Activated CD8-positive, alpha-beta memory T cell treated with anti-CD3 and anti-CD28 coated beads for 36 hours (primary cell): ENCODE measurements around the gene GNAO1. TPM values are rescaled to one million over a fixed set of nuclear protein-coding genes. Genes with fewer than 3 reads are reported as not detected.

Source experiments
- CTCF ChIA-PET: fragments of 350-600 bp; sonication (Branson Sonifier 250); formaldehyde crosslinking; loops from one replicate; lab custom pipeline; 2021; ENCODE audit warnings: antibody characterized with exemption; lab: Charles Lee
- POLR2A ChIA-PET: fragments of 350-600 bp; sonication (Branson Sonifier 250); formaldehyde crosslinking; loops from one replicate; lab custom pipeline; 2021; ENCODE audit warnings: antibody characterized with exemption; lab: Charles Lee
- total RNA-seq, 2 experiments: library from RNA; stranded (reverse); gene quantifications; one replicate each; pipeline ENCODE4 v1.2.3, GENCODE V29; 2021

Gene GNAO1
- total RNA-seq, 2 experiments from 2014 or later: 4.9 to 5.2 TPM

DNA sequence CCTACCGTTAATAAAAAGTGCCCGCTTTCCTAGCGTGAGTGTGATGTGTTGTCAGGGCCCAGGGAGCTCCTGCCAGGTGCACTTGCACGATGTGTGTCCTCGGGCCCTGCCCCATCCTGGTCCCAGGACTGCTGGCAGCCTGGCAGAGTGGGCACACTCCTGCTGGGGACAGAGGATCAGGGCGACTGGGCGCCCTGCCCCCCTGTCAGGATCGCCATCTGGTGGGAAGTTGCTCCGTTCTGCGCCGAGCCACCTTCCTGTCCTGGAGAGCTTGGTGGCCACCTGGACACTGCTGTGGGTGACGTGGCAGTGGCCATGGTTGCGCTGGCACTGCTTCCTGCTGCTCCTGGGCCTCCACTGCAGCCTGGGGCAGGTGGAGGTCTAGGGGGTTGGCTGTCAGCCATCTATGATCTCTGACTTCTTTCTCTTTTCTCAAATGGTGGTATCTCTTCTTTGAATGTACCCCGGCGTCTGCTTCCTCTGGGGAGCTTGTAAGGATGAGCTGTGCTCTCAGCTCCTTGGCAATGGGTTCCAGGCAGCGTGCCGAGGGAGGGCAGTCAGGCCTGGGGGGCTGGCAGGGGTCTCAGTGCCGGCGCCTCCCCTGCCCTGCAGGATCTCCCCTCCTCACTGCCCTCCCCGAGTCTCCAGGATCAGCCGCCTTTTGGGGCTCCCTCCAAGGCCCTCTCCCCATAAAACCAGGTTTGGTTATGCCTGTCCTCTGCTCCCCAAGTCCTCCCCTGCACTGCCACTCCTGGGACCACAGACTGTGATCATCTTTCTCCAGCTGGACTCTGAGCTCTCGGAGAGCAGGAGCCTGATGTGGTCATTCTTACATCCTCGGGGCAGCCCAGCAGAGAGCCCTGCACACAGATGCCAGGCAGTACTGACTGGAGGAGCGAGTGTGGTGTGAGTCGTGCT lies 157.1 kb downstream of the GNAO1 start:
- POLR2A ChIA-PET: no interaction called here
- CTCF ChIA-PET: interaction anchor here (0.7 to 1.0 kb wide), 2 partner anchors 30 to 941 kb away, joined by 3 read pairs; no protein-coding TSS in a partner anchor

GRCh38 chr16:56349086-56349415 lies 157.8 kb downstream of the GNAO1 start:
- ChIA-PET CTCF (interaction anchor here (0.7 to 1.0 kb wide), 2 partner anchors 31 to 940 kb away, joined by 3 read pairs; no protein-coding TSS in a partner anchor), POLR2A (no interaction called here)

DNA sequence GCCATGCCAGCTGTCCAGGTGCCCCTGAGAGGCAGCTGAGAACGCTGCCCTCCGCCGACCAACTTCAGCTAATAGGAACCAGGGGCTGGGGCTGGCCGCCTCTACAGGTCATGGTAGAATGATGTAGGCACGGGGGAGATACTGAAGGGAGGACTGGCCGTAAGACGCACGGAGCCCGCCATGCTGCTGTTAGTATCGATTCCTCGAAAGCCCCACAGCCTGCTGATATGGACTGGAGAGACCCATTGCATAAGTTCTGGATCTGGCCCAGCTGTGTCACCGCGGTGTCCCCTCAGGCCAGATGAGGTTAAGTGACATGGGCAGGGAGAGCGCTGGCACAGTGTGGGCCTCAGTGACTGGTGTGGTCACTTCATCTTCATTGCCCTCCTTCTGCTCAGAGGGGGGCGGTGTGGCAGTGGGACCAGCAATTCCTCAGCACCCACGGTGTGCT lies 158.4 kb downstream of the GNAO1 start:
- ChIA-PET CTCF (interaction anchor here (1.0 kb wide), 1 partner anchor 32 kb away, joined by 3 read pairs; no protein-coding TSS in a partner anchor), POLR2A (no interaction called here)

GRCh38 chr16:56350491-56351405 lies 159.5 kb downstream of the GNAO1 start:
- ChIA-PET CTCF (no interaction called here), POLR2A (no interaction called here)

DNA sequence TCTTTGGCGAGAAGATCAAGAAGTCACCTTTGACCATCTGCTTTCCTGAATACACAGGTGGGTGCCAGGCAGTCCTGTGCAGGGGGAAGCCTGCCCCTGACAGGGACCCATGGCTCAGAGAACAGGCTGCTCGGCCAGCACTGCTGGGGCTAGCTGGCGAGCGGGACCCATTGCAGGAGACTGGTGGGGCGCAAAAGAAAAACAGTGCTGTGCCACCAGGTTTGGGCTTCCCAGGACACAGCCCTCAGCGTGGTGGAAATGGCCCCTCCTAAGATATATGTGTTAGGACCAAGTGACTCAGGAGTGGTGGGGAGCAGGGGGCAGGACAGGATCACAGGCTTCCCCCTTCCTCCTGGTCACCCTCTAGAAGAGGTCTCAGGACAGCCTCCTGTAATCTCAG lies 160.2 kb downstream of the GNAO1 start:
- ChIA-PET POLR2A (no interaction called here), CTCF (no interaction called here)

DNA sequence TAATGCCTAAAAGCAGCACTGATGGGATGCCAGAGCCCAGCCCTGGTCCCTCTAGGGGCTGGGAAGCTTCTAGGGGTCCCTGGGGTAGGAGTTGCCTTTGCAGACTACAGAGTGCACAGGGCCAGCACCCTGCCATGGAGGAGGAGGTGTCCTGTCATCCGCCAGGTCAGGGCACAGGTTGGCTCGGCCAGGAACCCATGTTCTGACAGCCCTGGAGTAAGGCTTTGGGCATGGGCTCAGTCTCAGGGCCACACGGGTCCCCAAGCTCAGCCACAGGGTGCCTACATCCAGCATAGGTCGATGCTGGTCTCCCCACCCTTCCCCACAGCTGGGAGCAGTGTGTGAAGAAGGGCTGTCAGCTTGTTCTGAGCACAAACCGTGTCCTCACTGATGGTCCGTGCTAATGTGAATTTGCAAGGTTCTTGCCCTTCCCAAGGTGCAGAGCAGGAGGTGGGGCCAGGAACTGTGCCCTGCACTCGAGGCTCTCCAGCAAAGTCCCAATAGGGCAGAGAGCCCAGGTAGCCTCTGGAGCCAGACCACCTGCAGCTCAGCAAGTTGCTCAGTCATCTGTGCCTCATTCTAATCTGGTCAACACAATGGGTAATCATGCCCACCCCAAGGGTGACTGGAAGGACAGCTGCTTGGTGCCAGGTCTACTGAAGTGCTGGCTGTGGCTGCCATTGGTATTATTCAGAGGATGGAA lies 161.2 kb downstream of the GNAO1 start:
- ChIA-PET CTCF (no interaction called here), POLR2A (no interaction called here)

- ChIA-PET POLR2A (no interaction called here), CTCF (no interaction called here)
These were observed 162.0 kb downstream of the GNAO1 start for GRCh38 chr16:56353054-56353921.

- CTCF ChIA-PET: no interaction called here
These were observed 162.7 kb downstream of the GNAO1 start for GRCh38 chr16:56354016-56354415.

DNA sequence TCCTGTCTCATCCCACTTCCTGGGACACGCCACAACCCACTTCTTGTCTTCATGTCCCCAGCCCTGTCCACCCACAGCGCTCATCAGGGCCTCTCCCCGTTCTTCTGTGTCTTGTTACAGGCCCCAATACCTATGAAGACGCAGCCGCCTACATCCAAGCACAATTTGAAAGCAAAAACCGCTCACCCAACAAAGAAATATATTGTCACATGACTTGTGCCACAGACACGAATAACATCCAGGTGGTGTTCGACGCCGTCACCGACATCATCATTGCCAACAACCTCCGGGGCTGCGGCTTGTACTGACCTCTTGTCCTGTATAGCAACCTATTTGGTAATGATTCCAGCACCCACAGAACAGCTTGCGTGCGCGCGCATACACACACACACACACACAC lies 163.5 kb downstream of the GNAO1 start:
- ChIA-PET POLR2A (interaction anchor here (0.5 kb wide), 1 partner anchor 838 kb away, joined by 3 read pairs; no protein-coding TSS in a partner anchor), CTCF (no interaction called here)

More at GRCh38 chr16:56354016-56354415, 162.7 kb downstream of the GNAO1 start:
- POLR2A ChIA-PET: no interaction called here

GRCh38 chr16:56355221-56355620 lies 163.9 kb downstream of the GNAO1 start:
- POLR2A ChIA-PET: interaction anchor here (0.5 kb wide), 1 partner anchor 837 kb away, joined by 3 read pairs; no protein-coding TSS in a partner anchor

GRCh38 chr16:56355786-56356275 lies 164.5 kb downstream of the GNAO1 start:
- ChIA-PET POLR2A (interaction anchor here (0.5 to 0.7 kb wide), 2 partner anchors 26 to 255 kb away, joined by 4 to 5 read pairs; no protein-coding TSS in a partner anchor), CTCF (interaction anchor here (0.7 to 1.3 kb wide), 6 partner anchors 11 to 237 kb away, joined by 3 to 4 read pairs (median 4); no protein-coding TSS in a partner anchor)

More at GRCh38 chr16:56355221-56355620, 163.9 kb downstream of the GNAO1 start:
- CTCF ChIA-PET: interaction anchor here (0.6 kb wide), 1 partner anchor 11 kb away, joined by 3 read pairs; no protein-coding TSS in a partner anchor

- CTCF ChIA-PET: interaction anchor here (0.7 to 1.3 kb wide), 7 partner anchors 10 to 236 kb away, joined by 3 to 4 read pairs (median 3); no protein-coding TSS in a partner anchor
- POLR2A ChIA-PET: interaction anchor here (0.5 to 0.7 kb wide), 3 partner anchors 26 to 254 kb away, joined by 3 to 5 read pairs (median 4); no protein-coding TSS in a partner anchor
These were observed 165.3 kb downstream of the GNAO1 start for GRCh38 chr16:56356276-56357240.

DNA sequence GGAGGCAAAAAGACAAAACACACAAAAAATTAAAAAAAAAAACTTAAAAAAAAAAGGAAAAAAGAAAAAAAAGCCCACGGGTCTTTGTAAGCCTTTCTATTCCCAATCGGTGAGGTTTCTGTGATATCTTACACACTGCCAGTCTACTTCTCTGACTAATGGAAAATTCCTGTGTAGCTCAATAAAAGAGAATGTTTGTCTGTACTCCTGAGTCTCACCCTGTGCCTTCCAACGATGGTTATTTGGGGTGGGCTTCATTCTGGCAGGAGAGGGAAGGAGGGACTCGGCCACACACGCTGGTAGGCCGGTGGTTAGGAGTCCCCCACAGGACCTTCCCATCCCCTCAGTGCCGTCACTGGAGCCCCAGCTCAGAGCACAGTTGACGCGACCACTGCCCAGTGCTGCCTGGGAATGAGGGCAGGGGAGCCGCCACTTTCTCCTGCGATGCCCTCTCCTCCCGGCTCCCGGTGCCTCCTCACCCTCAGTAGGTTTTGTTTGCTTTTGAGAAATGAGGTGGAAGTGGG lies 166.0 kb downstream of the GNAO1 start:
- CTCF ChIA-PET: interaction anchor here (1.0 kb wide), 1 partner anchor 10 kb away, joined by 3 read pairs; no protein-coding TSS in a partner anchor
- POLR2A ChIA-PET: interaction anchor here (0.7 kb wide), 1 partner anchor 167 kb away, joined by 3 read pairs; no protein-coding TSS in a partner anchor

- POLR2A ChIA-PET: interaction anchor here (0.7 kb wide), 1 partner anchor 168 kb away, joined by 3 read pairs; no protein-coding TSS in a partner anchor
- CTCF ChIA-PET: no interaction called here
These were observed 166.6 kb downstream of the GNAO1 start for GRCh38 chr16:56357765-56358322.
